ENCODE results near the gene C8A. TPM values are rescaled to one million over a fixed set of nuclear protein-coding genes. Genes with fewer than 3 reads are reported as not detected.

C8A gene
- polyA plus RNA-seq, 3 donors from 2014 or later = not detected

DNA sequence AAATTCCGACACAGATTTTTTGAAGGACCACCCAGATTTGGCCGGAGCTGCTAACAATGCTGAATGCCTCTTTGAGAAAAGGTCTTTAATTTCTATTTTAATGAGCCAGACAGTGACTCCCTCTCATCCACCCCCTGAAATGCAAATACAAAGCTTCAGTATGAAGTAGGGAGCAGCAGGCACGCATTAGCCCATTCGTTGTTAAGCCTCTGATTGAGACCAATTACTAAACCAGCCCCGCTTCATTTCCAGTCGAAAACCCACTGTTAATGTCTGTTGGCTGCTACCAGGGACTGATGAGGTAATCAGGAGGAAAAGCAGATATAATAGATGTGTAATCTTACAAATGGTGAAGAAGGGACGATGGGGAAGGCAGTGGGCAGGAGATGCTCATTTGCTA is 4.8 kb upstream of the C8A start:
- peaks cover 0 to 10% (median 0%) of the 10 kb centered on the region in 3 donors for H3K36me3 Mint-ChIP-seq
- no peak for DNase-seq
- no peak overlapping the region for H3K27ac Mint-ChIP-seq
- peaks cover 0 to 7% (median 0%) of the 10 kb centered on the region in 6 donors for H3K9me3 Mint-ChIP-seq
- no peak overlapping the region for H3K4me3 Mint-ChIP-seq
- peaks cover 3 to 5% (median 4%) of the 10 kb centered on the region in 3 donors for H3K27me3 Mint-ChIP-seq (ENCODE audit: low read depth in 3 of 3)
- peaks cover 8 to 13% of the 10 kb centered on the region in 2 donors for H3K4me1 Mint-ChIP-seq

DNA sequence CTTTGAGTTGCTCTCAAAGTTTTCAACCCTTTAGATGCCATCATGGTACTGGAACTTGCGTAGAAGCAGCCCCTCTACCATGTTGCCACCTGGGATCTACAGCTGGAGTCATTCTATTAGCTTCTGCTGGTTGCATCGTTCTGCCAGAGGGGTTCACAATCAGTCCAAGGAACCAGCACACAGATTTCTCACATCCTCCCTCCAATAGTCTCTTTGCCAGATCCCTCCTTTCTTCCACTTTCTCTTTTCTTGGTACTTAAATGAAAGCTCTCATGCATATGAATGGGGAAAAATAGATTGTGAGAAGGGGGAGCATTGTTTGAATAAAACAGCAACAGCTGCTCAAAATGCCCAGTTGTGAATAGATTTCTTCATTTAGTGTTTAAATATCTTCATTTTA is 4.2 kb upstream of the C8A start:
- Mint-ChIP-seq H3K4me3 (no peak overlapping the region), H3K36me3 (peaks cover 0 to 10% (median 0%) of the 10 kb centered on the region in 3 donors), H3K27me3 (ENCODE audit: low read depth in 3 of 3) (peaks cover 3 to 5% (median 4%) of the 10 kb centered on the region in 3 donors), H3K9me3 (peaks cover 0 to 7% (median 0%) of the 10 kb centered on the region in 6 donors), H3K4me1 (peaks cover 3 to 7% of the 10 kb centered on the region in 2 donors), H3K27ac (no peak overlapping the region)
- no peak for DNase-seq

GRCh38 chr1:56850922-56851321 is 3.7 kb upstream of the C8A start:
- H3K27ac Mint-ChIP-seq = no peak overlapping the region
- H3K9me3 Mint-ChIP-seq = peaks cover 0 to 7% (median 0%) of the 10 kb centered on the region in 6 donors
- H3K4me1 Mint-ChIP-seq = peaks cover 2% of the 10 kb centered on the region in 2 donors
- H3K27me3 Mint-ChIP-seq (ENCODE audit: low read depth in 3 of 3) = peaks cover 3 to 5% (median 4%) of the 10 kb centered on the region in 3 donors
- H3K4me3 Mint-ChIP-seq = no peak overlapping the region
- H3K36me3 Mint-ChIP-seq = peaks cover 0 to 10% (median 0%) of the 10 kb centered on the region in 3 donors
- no peak for DNase-seq

DNA sequence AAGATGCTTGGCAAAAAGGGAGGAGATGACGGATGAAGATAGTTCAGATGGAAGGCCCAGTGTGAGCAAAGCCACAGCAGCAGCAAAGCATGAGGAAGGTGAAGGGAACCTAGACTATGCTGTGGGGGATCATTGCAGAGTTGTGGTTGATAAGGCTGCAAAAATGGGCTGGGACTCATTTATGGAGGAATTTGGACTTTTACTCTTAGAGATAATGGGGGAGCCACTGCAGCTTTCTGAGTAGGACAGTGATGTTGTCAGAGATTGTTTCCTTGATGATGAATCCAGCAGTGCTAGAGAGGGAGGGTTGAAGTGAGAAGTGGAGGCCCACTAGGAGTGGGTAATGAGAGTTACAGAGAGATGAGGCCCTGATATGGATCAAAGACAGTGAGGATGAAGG is 2.1 kb upstream of the C8A start:
- H3K4me3 Mint-ChIP-seq = no peak overlapping the region
- peaks cover 2 to 6% (median 3%) of the 10 kb centered on the region in 3 donors for H3K27me3 Mint-ChIP-seq (ENCODE audit: low read depth in 3 of 3)
- H3K27ac Mint-ChIP-seq = peak overlapping the region in 1 of 6 donors; percentile 2
- peaks cover 0 to 10% (median 0%) of the 10 kb centered on the region in 3 donors for H3K36me3 Mint-ChIP-seq
- DNase-seq = no peak
- no peaks in the 10 kb centered on the region for H3K4me1 Mint-ChIP-seq
- H3K9me3 Mint-ChIP-seq = peaks cover 0 to 7% (median 0%) of the 10 kb centered on the region in 6 donors

DNA sequence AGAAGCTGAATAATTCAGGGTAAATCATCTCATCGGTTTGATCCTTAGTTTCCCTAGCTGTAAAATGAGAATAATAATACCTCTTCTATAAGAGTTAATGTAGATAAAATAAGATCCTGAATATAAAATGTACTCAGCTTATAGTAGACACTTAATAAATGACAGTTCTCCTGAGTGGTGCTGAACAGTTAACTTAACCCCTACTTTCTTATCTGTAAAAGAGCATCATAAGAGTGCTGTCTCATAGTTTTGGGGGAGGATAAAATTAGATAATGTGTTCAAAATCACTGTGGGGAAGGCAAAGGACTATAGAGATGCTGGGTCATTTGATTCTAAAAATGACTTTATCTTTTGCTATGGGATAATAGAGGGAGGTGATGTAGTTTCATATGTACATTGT is 593 bp downstream of the C8A start:
- Mint-ChIP-seq H3K27me3 (ENCODE audit: low read depth in 3 of 3) (peaks cover 2% of the 10 kb centered on the region in 3 donors), H3K9me3 (peaks cover 0 to 5% (median 0%) of the 10 kb centered on the region in 6 donors), H3K36me3 (peaks cover 0 to 6% (median 0%) of the 10 kb centered on the region in 3 donors), H3K27ac (no peak overlapping the region), H3K4me3 (no peak overlapping the region), H3K4me1 (no peaks in the 10 kb centered on the region)
- DNase-seq = no peak

DNA sequence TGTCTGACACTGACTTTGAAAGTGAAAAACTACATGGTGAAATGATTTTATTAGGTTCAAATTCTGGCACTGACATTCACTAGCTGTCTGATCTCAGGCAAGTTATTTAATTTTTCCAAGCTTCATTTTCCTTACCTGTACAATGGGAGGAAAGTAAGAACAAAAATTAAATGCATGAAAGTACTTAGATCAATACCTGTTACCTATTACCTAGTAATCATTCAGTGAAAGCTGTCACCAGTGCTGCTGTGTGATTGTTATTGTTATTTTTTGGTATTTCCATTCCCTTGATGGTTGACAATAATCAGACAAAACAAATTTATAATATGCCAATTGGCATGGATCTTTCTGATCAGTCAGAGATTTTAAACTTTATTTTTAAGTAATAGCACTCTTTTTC is 1.6 kb downstream of the C8A start:
- H3K4me1 Mint-ChIP-seq = no peaks in the 10 kb centered on the region
- no peak overlapping the region for H3K4me3 Mint-ChIP-seq
- H3K9me3 Mint-ChIP-seq = peaks cover 0 to 5% (median 0%) of the 10 kb centered on the region in 6 donors
- peaks cover 0 to 6% (median 0%) of the 10 kb centered on the region in 3 donors for H3K36me3 Mint-ChIP-seq
- no peak overlapping the region for H3K27ac Mint-ChIP-seq
- no peak for DNase-seq
- H3K27me3 Mint-ChIP-seq (ENCODE audit: low read depth in 3 of 3) = peaks cover 2 to 3% (median 2%) of the 10 kb centered on the region in 3 donors

- no peak overlapping the region for H3K27ac Mint-ChIP-seq
- H3K9me3 Mint-ChIP-seq = peaks cover 0 to 5% (median 0%) of the 10 kb centered on the region in 6 donors
- H3K36me3 Mint-ChIP-seq = peaks cover 0 to 1% (median under 1%) of the 10 kb centered on the region in 3 donors
- no peaks in the 10 kb centered on the region for H3K4me1 Mint-ChIP-seq
- peaks cover under 1 to 3% (median 2%) of the 10 kb centered on the region in 3 donors for H3K27me3 Mint-ChIP-seq (ENCODE audit: low read depth in 3 of 3)
- no peak overlapping the region for H3K4me3 Mint-ChIP-seq
- no peak for DNase-seq
These were observed 4.7 kb downstream of the C8A start for GRCh38 chr1:56859287-56859686.

DNA sequence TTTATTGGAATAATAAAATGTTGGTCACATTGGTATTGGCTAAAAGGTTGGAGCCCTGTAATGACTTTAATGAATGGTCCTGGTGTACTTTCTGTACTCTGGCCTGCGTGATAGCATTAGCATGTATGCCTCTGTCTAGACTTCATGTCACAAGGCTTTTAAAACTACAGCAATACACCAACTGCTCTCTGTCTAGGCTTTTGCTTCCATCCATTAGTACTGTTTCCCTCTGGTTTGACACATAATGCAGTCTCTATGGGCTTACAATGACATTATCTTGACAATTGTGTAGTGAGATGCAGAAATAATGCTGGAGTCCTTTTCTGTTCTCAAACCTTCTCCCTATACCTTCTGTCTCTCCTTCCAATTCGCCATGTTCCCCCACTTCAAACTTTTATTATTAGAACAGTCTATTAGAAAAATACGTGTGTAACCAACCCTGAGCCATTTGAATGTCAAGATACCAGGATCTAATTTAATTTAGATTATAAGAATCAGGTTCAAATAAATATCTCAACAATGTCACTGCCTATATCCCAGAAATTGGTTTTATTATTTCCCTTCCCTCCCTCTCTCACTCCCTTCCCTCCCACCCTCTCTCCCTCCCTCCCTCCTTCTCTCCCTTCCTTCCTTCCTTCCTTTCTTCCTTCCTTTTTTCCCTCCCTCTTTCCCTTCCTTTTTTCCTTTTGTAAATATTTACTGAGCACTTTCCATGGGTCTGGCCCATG is 8.8 kb downstream of the C8A start:
- Mint-ChIP-seq H3K4me1 (no peaks in the 10 kb centered on the region), H3K27me3 (ENCODE audit: low read depth in 3 of 3) (peaks cover 0 to 6% (median 5%) of the 10 kb centered on the region in 3 donors), H3K9me3 (peaks cover 0 to 7% (median 0%) of the 10 kb centered on the region in 6 donors), H3K4me3 (no peak overlapping the region), H3K36me3 (peaks cover 0 to 4% (median 4%) of the 10 kb centered on the region in 3 donors), H3K27ac (no peak overlapping the region)
- DNase-seq = no peak

DNA sequence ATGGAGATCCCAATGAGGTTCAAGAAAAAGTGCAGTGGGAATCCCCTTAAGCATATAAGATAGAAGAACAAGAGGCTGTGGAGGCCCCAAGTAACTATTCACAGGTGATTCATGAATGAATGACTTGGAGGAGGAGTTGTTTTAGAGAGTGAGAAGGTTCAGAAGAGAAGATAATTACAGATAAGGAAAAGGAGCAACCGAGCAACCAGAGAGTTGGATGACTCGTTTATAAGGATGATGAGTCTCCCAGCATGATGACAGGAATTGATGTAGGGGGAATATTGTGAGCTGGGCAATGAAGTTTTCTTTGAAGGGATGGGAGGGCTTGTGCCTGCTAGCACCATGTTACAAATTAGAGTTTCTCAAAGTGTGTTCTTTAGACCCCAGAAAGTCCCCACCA is 9.8 kb downstream of the C8A start:
- Mint-ChIP-seq H3K27ac (no peak overlapping the region), H3K27me3 (ENCODE audit: low read depth in 3 of 3) (peaks cover 0 to 12% (median 5%) of the 10 kb centered on the region in 3 donors), H3K9me3 (peaks cover 0 to 7% (median 0%) of the 10 kb centered on the region in 6 donors), H3K36me3 (peaks cover 0 to 4% (median 4%) of the 10 kb centered on the region in 3 donors), H3K4me3 (no peak overlapping the region), H3K4me1 (no peaks in the 10 kb centered on the region)
- no peak for DNase-seq

GRCh38 chr1:56866656-56867055 is 12.1 kb downstream of the C8A start:
- Mint-ChIP-seq H3K27ac (no peak overlapping the region), H3K27me3 (ENCODE audit: low read depth in 3 of 3) (peaks cover 0 to 11% (median 5%) of the 10 kb centered on the region in 3 donors), H3K4me3 (no peak overlapping the region), H3K36me3 (peaks cover 0 to 4% (median 4%) of the 10 kb centered on the region in 3 donors), H3K4me1 (no peaks in the 10 kb centered on the region), H3K9me3 (peaks cover 0 to 7% (median 0%) of the 10 kb centered on the region in 6 donors)
- DNase-seq = no peak

DNA sequence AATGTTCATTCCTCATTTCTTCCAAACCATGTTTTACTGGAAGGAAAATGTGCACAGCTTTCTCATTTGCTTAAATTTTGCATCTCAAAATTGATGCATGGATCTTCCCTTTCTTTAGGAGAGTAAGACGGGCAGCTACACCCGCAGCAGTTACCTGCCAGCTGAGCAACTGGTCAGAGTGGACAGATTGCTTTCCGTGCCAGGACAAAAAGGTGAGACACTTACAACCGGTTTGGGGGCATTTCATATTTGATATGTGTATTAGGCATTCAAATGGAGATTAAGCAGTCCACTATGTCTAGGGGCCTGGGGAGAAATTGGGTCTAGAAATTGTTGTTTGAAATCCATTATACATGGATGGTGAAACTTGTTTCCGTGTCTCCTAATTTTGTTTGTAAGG is 12.9 kb downstream of the C8A start:
- Mint-ChIP-seq H3K27ac (no peak overlapping the region), H3K4me3 (no peak overlapping the region), H3K4me1 (peaks cover 0 to under 1% of the 10 kb centered on the region in 2 donors), H3K27me3 (ENCODE audit: low read depth in 3 of 3) (peaks cover 0 to 13% (median 5%) of the 10 kb centered on the region in 3 donors), H3K9me3 (peaks cover 0 to 7% (median 0%) of the 10 kb centered on the region in 6 donors), H3K36me3 (peaks cover 0 to 4% (median 4%) of the 10 kb centered on the region in 3 donors)
- DNase-seq = no peak

DNA sequence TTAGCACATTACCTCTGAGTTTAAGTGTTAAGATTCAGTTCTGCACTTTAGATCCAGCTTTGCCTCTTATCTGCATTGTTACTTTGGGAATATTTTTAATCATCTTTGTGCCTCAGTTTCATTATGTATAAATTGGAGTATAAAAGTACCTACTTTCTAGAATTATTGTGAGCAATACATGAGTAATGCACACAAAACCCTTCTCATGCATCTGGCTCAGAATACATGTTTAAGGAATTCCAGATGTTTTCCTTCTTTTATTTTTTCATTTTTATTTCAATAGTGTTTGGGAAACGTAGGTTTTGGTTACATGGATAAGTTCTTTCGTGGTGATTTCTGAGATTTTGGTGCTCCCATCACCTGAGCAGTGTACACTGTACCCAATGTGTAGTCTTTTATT is 14.2 kb downstream of the C8A start:
- peaks cover 0 to 7% (median 0%) of the 10 kb centered on the region in 6 donors for H3K9me3 Mint-ChIP-seq
- H3K27me3 Mint-ChIP-seq (ENCODE audit: low read depth in 3 of 3) = peaks cover 0 to 14% (median 5%) of the 10 kb centered on the region in 3 donors
- no peak overlapping the region for H3K4me3 Mint-ChIP-seq
- peaks cover 0 to 4% (median 4%) of the 10 kb centered on the region in 3 donors for H3K36me3 Mint-ChIP-seq
- no peak for DNase-seq
- H3K27ac Mint-ChIP-seq = no peak overlapping the region
- H3K4me1 Mint-ChIP-seq = peaks cover 0 to 3% of the 10 kb centered on the region in 2 donors

DNA sequence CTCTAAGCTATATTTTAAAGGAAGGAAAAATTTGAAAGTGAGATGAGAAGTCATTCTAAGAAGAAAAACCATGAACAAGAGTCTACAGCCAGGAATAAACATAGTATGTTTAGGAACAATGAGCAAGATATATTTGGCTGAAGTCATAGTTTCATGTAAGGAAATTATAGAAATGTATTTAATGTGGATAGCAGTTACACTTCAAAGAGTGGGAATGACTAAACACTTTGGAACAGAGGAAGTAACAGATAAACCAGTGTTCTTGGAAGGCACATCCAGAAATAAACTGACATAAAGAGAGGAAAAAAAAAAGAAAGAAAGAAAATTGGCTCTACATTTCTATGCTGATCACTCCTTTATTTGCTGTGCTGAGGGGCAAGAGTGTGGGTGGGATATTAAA is 18.0 kb downstream of the C8A start:
- Mint-ChIP-seq H3K4me1 (peaks cover 23 to 29% of the 10 kb centered on the region in 2 donors), H3K4me3 (no peak overlapping the region)

GRCh38 chr1:56873213-56873612 is 18.6 kb downstream of the C8A start:
- H3K4me3 Mint-ChIP-seq = no peak overlapping the region
- H3K36me3 Mint-ChIP-seq = peaks cover 0 to 6% (median 0%) of the 10 kb centered on the region in 3 donors
- H3K9me3 Mint-ChIP-seq = no peaks in the 10 kb centered on the region
- H3K27me3 Mint-ChIP-seq (ENCODE audit: low read depth in 3 of 3) = peaks cover 0 to 11% (median 0%) of the 10 kb centered on the region in 3 donors
- H3K27ac Mint-ChIP-seq = no peak overlapping the region
- H3K4me1 Mint-ChIP-seq = peaks cover 29 to 35% of the 10 kb centered on the region in 2 donors
- DNase-seq = no peak

More for the DNA sequence above, 18.0 kb downstream of the C8A start:
- peaks cover 0 to 11% (median 0%) of the 10 kb centered on the region in 3 donors for H3K27me3 Mint-ChIP-seq (ENCODE audit: low read depth in 3 of 3)
- peaks cover 0 to 6% (median 0%) of the 10 kb centered on the region in 3 donors for H3K36me3 Mint-ChIP-seq
- H3K9me3 Mint-ChIP-seq = no peaks in the 10 kb centered on the region
- H3K27ac Mint-ChIP-seq = no peak overlapping the region
- no peak for DNase-seq

Data from immature natural killer cell (primary cell).